Naive thymus-derived CD4-positive, alpha-beta T cell (primary cell): ENCODE data around the gene ADAMTS20. TPM values are rescaled to one million over a fixed set of nuclear protein-coding genes. Genes with fewer than 3 reads are reported as not detected.

Experiments
- ATAC-seq: fragments of 150-1000 bp; cut with Tn5 transposase; 2 replicates; pipeline ENCODE4 v1.10.0; 2021; ENCODE audit warnings: mild to moderate bottlenecking, moderate library complexity
- CTCF ChIA-PET: fragments of 350-600 bp; sonication (Branson Sonifier 250); formaldehyde crosslinking; loops from one replicate; lab custom pipeline; 2021; ENCODE audit warnings: antibody characterized with exemption; lab: Charles Lee
- POLR2A ChIA-PET: fragments of 350-600 bp; sonication (Branson Sonifier 250); formaldehyde crosslinking; loops from one replicate; lab custom pipeline; 2021; ENCODE audit warnings: antibody characterized with exemption, inconsistent platforms; lab: Charles Lee
- DNase-seq, 9 donors: peaks; one replicate each; pipeline versions ENCODE4 v3.0.0 to v3.0.0-alpha.2; 2020 to 2022; ENCODE audit warnings: mixed read lengths in 1 of 9
- H3K27ac ChIP-seq: one replicate; pipeline ENCODE4 v1.7.0; 2013; ENCODE audit warnings: mild to moderate bottlenecking, low read depth, low read length, moderate library complexity
- H3K27me3 ChIP-seq, 2 donors: one replicate each; pipeline ENCODE4 v1.7.0; 2013; ENCODE audit warnings: low read length in 2 of 2, mild to moderate bottlenecking in 2 of 2, moderate library complexity in 2 of 2; ENCODE audit not compliant: control insufficient read depth in 2 of 2, insufficient read depth in 2 of 2
- H3K36me3 ChIP-seq, 3 experiments: 1 replicate in 2 of 3; 2 replicates in 1 of 3; pipeline ENCODE4 v1.7.0; 2013; ENCODE audit warnings: low read length in 3 of 3, mild to moderate bottlenecking in 3 of 3, moderate library complexity in 1 of 3; ENCODE audit not compliant: insufficient read depth in 3 of 3, control insufficient read depth in 2 of 3
- H3K4me1 ChIP-seq, 2 donors: one replicate each; pipeline ENCODE4 v1.7.0; 2013; ENCODE audit warnings: low read length in 2 of 2, mild to moderate bottlenecking in 2 of 2, moderate library complexity in 1 of 2; ENCODE audit not compliant: control insufficient read depth in 2 of 2, insufficient read depth in 2 of 2
- H3K4me3 ChIP-seq: 2 replicates; pipeline ENCODE4 v1.7.0; 2013; ENCODE audit warnings: mild to moderate bottlenecking, low read length
- H3K9me3 ChIP-seq, 3 experiments: 1 replicate in 2 of 3; 2 replicates in 1 of 3; pipeline ENCODE4 v1.7.0; 2013; ENCODE audit warnings: low read length in 3 of 3; ENCODE audit not compliant: control insufficient read depth in 2 of 3
- H3K27ac Mint-ChIP-seq, 9 donors: one replicate each; pipeline ENCODE4 v1.8.0; 2020 to 2022; ENCODE audit warnings: mixed read lengths in 9 of 9, mild to moderate bottlenecking in 8 of 9, moderate library complexity in 5 of 9, inconsistent platforms in 2 of 9
- H3K27me3 Mint-ChIP-seq, 5 donors: one replicate each; pipeline ENCODE4 v1.8.0; 2021 to 2022; ENCODE audit warnings: mixed read lengths in 5 of 5, mild to moderate bottlenecking in 1 of 5
- H3K36me3 Mint-ChIP-seq, 5 donors: one replicate each; pipeline ENCODE4 v1.8.0; 2020 to 2022; ENCODE audit warnings: mixed read lengths in 5 of 5, mild to moderate bottlenecking in 3 of 5, inconsistent platforms in 1 of 5
- H3K4me1 Mint-ChIP-seq, 7 donors: one replicate each; pipeline ENCODE4 v1.8.0; 2020 to 2022; ENCODE audit warnings: mixed read lengths in 7 of 7, mild to moderate bottlenecking in 3 of 7, inconsistent platforms in 1 of 7
- H3K4me3 Mint-ChIP-seq, 10 donors: one replicate each; pipeline ENCODE4 v1.8.0; 2020 to 2022; ENCODE audit warnings: mild to moderate bottlenecking in 10 of 10, mixed read lengths in 10 of 10, moderate library complexity in 6 of 10, inconsistent platforms in 2 of 10
- H3K9me3 Mint-ChIP-seq, 11 donors: one replicate each; pipeline ENCODE4 v1.8.0; 2020 to 2022; ENCODE audit warnings: mixed read lengths in 11 of 11, mild to moderate bottlenecking in 4 of 11, inconsistent platforms in 1 of 11, moderate library complexity in 1 of 11
- intact Hi-C, 2 donors: fragments of 100-400 bp; cut with micrococcal nuclease; formaldehyde crosslinking; loops; one replicate each; pipeline ENCODE4 v1.15.1; 2023
- polyA plus RNA-seq, 2 donors: library from polyadenylated mRNA; unstranded; fragments of 300-500 nt; fragmentation: Illumina TruSeq; gene quantifications; one replicate each; pipeline ENCODE4 v1.2.3, GENCODE V29; 2021
- total RNA-seq, 6 experiments: library from RNA in 5 of 6; stranded (reverse) in 5 of 6; gene quantifications; 1 replicate in 5 of 6; 2 replicates in 1 of 6; pipeline ENCODE4 v1.2.3 and lab custom pipeline; 2021 to 2026

ADAMTS20 gene
- total and polyA plus RNA-seq, 7 experiments from 2014 or later, result not detected

GRCh38 chr12:43312991-43313505, 239.0 kb downstream of the ADAMTS20 start:
- H3K36me3 Mint-ChIP-seq, result no peaks in the 10 kb centered on the region
- H3K27me3 Mint-ChIP-seq, result peaks cover 0 to 4% (median 0%) of the 10 kb centered on the region in 5 donors
- H3K4me3 Mint-ChIP-seq, result no peak overlapping the region
- Histone ChIP-seq H3K9me3 (no peaks in the 10 kb centered on the region), H3K27ac (no peak overlapping the region), H3K27me3 (no peaks in the 10 kb centered on the region), H3K4me3 (no peak overlapping the region), H3K4me1 (no peaks in the 10 kb centered on the region), H3K36me3 (no peaks in the 10 kb centered on the region)
- no peak overlapping the region for H3K27ac Mint-ChIP-seq
- ATAC-seq, result no peak
- no peak for DNase-seq
- CTCF ChIA-PET, result no interaction called here
- H3K4me1 Mint-ChIP-seq, result no peaks in the 10 kb centered on the region
- peaks cover 0 to 7% (median under 1%) of the 10 kb centered on the region in 11 donors for H3K9me3 Mint-ChIP-seq
- POLR2A ChIA-PET, result no interaction called here
- intact Hi-C loops, result no loop called here

DNA sequence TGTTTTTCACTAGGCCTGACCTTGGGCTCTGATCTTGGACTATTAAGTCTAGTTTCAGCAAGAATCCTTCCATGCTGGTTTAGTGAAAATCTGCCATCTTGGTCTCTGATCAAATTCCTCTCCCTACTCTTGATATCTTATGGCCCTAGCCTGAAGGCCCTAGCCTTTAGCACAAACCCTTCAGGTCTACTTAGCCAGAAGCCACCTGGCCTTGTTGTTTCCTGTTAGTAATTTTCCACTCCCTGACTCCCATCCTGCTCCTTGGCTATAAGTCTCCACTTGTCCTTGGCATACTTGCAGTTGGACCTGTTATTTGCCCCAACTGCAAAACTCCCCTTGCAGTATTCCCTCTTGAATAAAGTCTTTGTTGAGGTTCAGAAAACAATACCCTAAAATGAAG, 241.4 kb downstream of the ADAMTS20 start:
- H3K27ac Mint-ChIP-seq, result no peak overlapping the region
- H3K27ac ChIP-seq, result no peak overlapping the region
- H3K27me3 ChIP-seq, result no peaks in the 10 kb centered on the region
- no peaks in the 10 kb centered on the region for H3K36me3 Mint-ChIP-seq
- no peak overlapping the region for H3K4me3 Mint-ChIP-seq
- DNase-seq (no peak), ATAC-seq (no peak)
- ChIA-PET CTCF (no interaction called here), POLR2A (no interaction called here)
- no peaks in the 10 kb centered on the region for H3K9me3 ChIP-seq
- H3K36me3 ChIP-seq, result no peaks in the 10 kb centered on the region
- no peaks in the 10 kb centered on the region for H3K4me1 Mint-ChIP-seq
- no peak overlapping the region for H3K4me3 ChIP-seq
- intact Hi-C loops, result no loop called here
- H3K4me1 ChIP-seq, result no peaks in the 10 kb centered on the region
- H3K27me3 Mint-ChIP-seq, result peaks cover 0 to 4% (median 0%) of the 10 kb centered on the region in 5 donors
- H3K9me3 Mint-ChIP-seq, result peaks cover 0 to 8% (median 2%) of the 10 kb centered on the region in 11 donors

GRCh38 chr12:43309959-43310358, 242.0 kb downstream of the ADAMTS20 start:
- CTCF ChIA-PET, result no interaction called here
- H3K4me3 ChIP-seq, result no peak overlapping the region
- Mint-ChIP-seq H3K27me3 (peaks cover 0 to 4% (median 0%) of the 10 kb centered on the region in 5 donors), H3K9me3 (peaks cover 0 to 9% (median 2%) of the 10 kb centered on the region in 11 donors), H3K36me3 (no peaks in the 10 kb centered on the region), H3K4me1 (no peaks in the 10 kb centered on the region), H3K4me3 (no peak overlapping the region), H3K27ac (no peak overlapping the region)
- DNase-seq, result no peak
- H3K27ac ChIP-seq, result no peak overlapping the region
- intact Hi-C loops, result no loop called here
- no peaks in the 10 kb centered on the region for H3K27me3 ChIP-seq
- H3K36me3 ChIP-seq, result no peaks in the 10 kb centered on the region
- no peak for ATAC-seq
- POLR2A ChIA-PET, result no interaction called here
- H3K4me1 ChIP-seq, result no peaks in the 10 kb centered on the region
- no peaks in the 10 kb centered on the region for H3K9me3 ChIP-seq

- no peak for ATAC-seq
- no peaks in the 10 kb centered on the region for H3K4me1 Mint-ChIP-seq
- no peak overlapping the region for H3K27ac Mint-ChIP-seq
- H3K4me3 ChIP-seq, result no peak overlapping the region
- no peak for DNase-seq
- H3K36me3 ChIP-seq, result no peaks in the 10 kb centered on the region
- H3K27ac ChIP-seq, result no peak overlapping the region
- no peaks in the 10 kb centered on the region for H3K9me3 ChIP-seq
- H3K27me3 ChIP-seq, result no peaks in the 10 kb centered on the region
- no peak overlapping the region for H3K4me3 Mint-ChIP-seq
- H3K36me3 Mint-ChIP-seq, result no peaks in the 10 kb centered on the region
- CTCF ChIA-PET, result no interaction called here
- H3K4me1 ChIP-seq, result no peaks in the 10 kb centered on the region
- intact Hi-C loops, result no loop called here
- H3K9me3 Mint-ChIP-seq, result peaks cover 0 to 14% (median 2%) of the 10 kb centered on the region in 11 donors
- POLR2A ChIA-PET, result no interaction called here
- no peaks in the 10 kb centered on the region for H3K27me3 Mint-ChIP-seq
Observed at GRCh38 chr12:43308776-43309175, 243.2 kb downstream of the ADAMTS20 start.

DNA sequence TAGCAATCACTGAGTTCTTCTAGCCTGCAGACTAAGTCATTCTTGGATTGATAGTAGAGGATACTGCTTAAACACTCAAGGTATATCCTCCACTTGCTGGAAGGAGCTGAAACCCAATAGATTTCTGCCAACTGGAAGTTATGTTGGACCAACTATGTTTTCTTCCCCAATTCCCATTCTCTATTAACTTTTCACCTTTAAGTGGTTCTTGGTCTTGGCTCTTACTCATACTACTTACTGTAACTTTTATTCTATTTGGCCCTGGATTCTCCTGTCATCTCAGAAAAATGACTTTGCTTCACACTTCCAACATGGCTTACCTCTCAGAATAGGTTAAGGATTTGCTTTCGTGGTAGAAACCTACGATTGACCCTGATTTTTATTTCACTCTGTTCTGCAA, 244.9 kb downstream of the ADAMTS20 start:
- DNase-seq (no peak), ATAC-seq (no peak)
- Mint-ChIP-seq H3K27ac (no peak overlapping the region), H3K36me3 (no peaks in the 10 kb centered on the region), H3K27me3 (no peaks in the 10 kb centered on the region), H3K4me3 (no peak overlapping the region), H3K4me1 (no peaks in the 10 kb centered on the region), H3K9me3 (peaks cover 0 to 15% (median 2%) of the 10 kb centered on the region in 11 donors)
- Histone ChIP-seq H3K4me3 (no peak overlapping the region), H3K4me1 (no peaks in the 10 kb centered on the region), H3K9me3 (no peaks in the 10 kb centered on the region), H3K27ac (no peak overlapping the region), H3K36me3 (no peaks in the 10 kb centered on the region), H3K27me3 (no peaks in the 10 kb centered on the region)
- CTCF ChIA-PET, result no interaction called here
- intact Hi-C loops, result no loop called here
- POLR2A ChIA-PET, result no interaction called here

DNA sequence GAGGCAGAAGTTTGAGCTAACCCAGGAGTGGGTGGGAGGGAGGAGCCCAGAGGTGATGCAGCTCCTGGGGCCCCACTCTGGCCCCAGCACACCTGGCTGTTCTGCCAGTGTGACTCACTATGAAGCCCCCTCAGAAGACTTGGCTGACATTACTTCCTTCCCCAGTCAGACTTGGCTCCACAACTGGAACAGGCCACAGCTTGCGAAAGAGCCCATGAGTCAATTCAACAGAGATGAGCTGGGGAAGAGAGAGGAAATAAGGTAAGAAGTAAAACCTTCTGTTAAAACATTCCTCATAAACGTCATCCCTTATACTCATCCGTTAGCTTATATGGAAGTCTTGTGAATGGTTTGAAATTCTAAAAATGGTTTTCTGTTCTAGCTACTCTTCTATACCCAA, 245.9 kb downstream of the ADAMTS20 start:
- Mint-ChIP-seq H3K4me3 (no peak overlapping the region), H3K27ac (no peak overlapping the region), H3K27me3 (no peaks in the 10 kb centered on the region), H3K9me3 (peaks cover 0 to 17% (median 2%) of the 10 kb centered on the region in 11 donors), H3K4me1 (no peaks in the 10 kb centered on the region), H3K36me3 (no peaks in the 10 kb centered on the region)
- DNase-seq, result no peak
- Histone ChIP-seq H3K4me1 (no peaks in the 10 kb centered on the region), H3K27me3 (no peaks in the 10 kb centered on the region), H3K9me3 (no peaks in the 10 kb centered on the region), H3K4me3 (no peak overlapping the region), H3K36me3 (no peaks in the 10 kb centered on the region), H3K27ac (no peak overlapping the region)
- ATAC-seq, result no peak
- ChIA-PET POLR2A (no interaction called here), CTCF (no interaction called here)
- intact Hi-C loops, result no loop called here

DNA sequence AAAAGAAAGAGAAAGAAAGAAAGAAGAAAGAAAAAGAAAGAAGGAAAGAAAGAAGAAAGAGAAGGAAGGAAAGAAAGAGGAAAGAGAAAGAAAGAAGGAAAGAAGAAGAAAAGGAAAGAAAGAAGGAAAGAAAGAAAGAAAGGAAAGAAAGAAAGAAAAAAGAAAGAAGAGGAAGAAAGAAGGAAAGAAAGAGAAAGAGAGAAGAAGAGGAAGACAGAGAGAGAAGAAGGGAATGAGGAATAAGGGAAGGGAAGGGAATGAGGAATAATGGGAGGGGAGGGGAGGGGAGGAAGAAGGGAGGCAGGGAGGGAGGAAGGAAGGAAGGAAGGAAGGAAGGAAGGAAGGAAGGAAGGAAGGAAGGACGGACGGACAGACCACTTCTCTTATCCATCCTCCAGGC, 246.9 kb downstream of the ADAMTS20 start:
- intact Hi-C loops, result no loop called here

More for the DNA sequence above, 246.9 kb downstream of the ADAMTS20 start:
- Histone ChIP-seq H3K27me3 (no peaks in the 10 kb centered on the region), H3K4me1 (no peaks in the 10 kb centered on the region), H3K4me3 (no peak overlapping the region), H3K27ac (no peak overlapping the region), H3K36me3 (no peaks in the 10 kb centered on the region), H3K9me3 (no peaks in the 10 kb centered on the region)
- ATAC-seq (no peak), DNase-seq (no peak)
- no peaks in the 10 kb centered on the region for H3K4me1 Mint-ChIP-seq
- H3K27ac Mint-ChIP-seq, result no peak overlapping the region
- POLR2A ChIA-PET, result no interaction called here
- H3K4me3 Mint-ChIP-seq, result no peak overlapping the region
- H3K9me3 Mint-ChIP-seq, result peaks cover 0 to 13% (median 2%) of the 10 kb centered on the region in 11 donors
- CTCF ChIA-PET, result no interaction called here
- no peaks in the 10 kb centered on the region for H3K36me3 Mint-ChIP-seq
- H3K27me3 Mint-ChIP-seq, result no peaks in the 10 kb centered on the region
